Measurements from ENCODE around the gene CNTNAP2.

DNA sequence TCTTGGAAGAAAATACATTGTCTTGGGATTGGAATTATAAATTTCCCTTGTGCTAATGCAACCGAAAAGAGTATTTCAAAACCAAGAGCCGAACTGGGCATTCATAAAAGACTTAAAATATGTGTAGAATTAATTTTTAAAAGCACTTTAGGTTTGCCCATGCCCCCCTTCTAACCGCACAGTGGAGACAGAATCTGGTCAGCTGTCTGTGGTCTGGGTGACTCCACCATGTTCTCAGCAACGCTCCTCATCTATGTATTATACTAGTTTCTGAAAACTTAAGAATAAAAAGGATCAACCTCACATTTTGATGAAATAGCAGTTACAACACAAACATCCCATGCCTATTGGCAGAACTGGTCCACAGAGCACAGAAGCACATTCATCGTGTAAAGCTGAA, 2281.4 kb downstream of the CNTNAP2 start:
- TF ChIP-seq, protein P1, sequence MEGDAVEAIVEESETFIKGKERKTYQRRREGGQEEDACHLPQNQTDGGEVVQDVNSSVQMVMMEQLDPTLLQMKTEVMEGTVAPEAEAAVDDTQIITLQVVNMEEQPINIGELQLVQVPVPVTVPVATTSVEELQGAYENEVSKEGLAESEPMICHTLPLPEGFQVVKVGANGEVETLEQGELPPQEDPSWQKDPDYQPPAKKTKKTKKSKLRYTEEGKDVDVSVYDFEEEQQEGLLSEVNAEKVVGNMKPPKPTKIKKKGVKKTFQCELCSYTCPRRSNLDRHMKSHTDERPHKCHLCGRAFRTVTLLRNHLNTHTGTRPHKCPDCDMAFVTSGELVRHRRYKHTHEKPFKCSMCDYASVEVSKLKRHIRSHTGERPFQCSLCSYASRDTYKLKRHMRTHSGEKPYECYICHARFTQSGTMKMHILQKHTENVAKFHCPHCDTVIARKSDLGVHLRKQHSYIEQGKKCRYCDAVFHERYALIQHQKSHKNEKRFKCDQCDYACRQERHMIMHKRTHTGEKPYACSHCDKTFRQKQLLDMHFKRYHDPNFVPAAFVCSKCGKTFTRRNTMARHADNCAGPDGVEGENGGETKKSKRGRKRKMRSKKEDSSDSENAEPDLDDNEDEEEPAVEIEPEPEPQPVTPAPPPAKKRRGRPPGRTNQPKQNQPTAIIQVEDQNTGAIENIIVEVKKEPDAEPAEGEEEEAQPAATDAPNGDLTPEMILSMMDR (conservative IDR thresholded peaks at IDR 0.05; ENCODE audit: low read length): no peak
- TF ChIP-seq EZH2phosphoT487 (IDR thresholded peaks at IDR 0.05; ENCODE audit: borderline replicate concordance, low read depth, low read length): no peak
